Measurements from ENCODE around the gene DPF3. TPM values are rescaled to one million over a fixed set of nuclear protein-coding genes. Genes with fewer than 3 reads are reported as not detected.

Gene DPF3
- total RNA-seq, 6 experiments from 2014 or later: 1.2 to 5.7 (median 2.9) TPM

- Histone ChIP-seq H3K4me3 (no peak overlapping the region), H3K36me3 (no peaks in the 10 kb centered on the region), H3K27me3 (no peaks in the 10 kb centered on the region), H3K9me3 (no peaks in the 10 kb centered on the region), H3K4me1 (peaks cover 0 to 12% (median 3%) of the 10 kb centered on the region in 4 donors), H3K27ac (no peak overlapping the region)
- ATAC-seq (no peak), DNase-seq (no peak)
- intact Hi-C loops (cut with DNase I): no loop called here
- WGBS (ENCODE audit: insufficient coverage, low coverage, low lambda C conversion rate, missing lambda C conversion rate): 72% methylated on average over 16 of the region's 16 CpGs
- no peak for TF ChIP-seq POLR2A (IDR thresholded peaks at IDR 0.05)
- no peak for TF ChIP-seq CTCF (IDR thresholded peaks at IDR 0.05)
These were observed 62.9 kb downstream of the DPF3 start for GRCh38 chr14:72830786-72831594.

DNA sequence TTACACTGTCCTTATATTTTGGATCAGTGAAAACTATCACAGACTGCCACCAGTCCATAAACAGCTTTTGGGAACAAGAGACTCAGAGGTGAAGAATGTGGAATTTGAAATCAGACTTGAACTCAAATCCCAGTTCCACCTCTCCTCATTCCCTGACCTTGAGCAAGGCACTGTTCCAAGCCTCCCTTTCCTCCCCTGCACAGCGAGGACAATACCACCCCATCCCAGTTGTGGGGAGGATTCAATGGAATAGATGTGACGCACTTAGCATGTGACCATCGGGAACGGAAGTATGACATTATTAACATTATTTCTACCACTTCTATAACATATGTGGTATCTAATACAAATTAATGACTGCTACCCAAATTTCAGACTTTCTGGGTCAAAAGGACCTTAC, 63.5 kb downstream of the DPF3 start:
- no peak overlapping the region for H3K4me3 ChIP-seq
- H3K27me3 ChIP-seq: no peaks in the 10 kb centered on the region
- no peaks in the 10 kb centered on the region for H3K9me3 ChIP-seq
- peaks cover 0 to 12% (median 3%) of the 10 kb centered on the region in 4 donors for H3K4me1 ChIP-seq
- WGBS (ENCODE audit: insufficient coverage, low coverage, low lambda C conversion rate, missing lambda C conversion rate): 83% methylated on average over 4 of the region's 4 CpGs
- no peak for TF ChIP-seq CTCF (IDR thresholded peaks at IDR 0.05)
- TF ChIP-seq POLR2A (IDR thresholded peaks at IDR 0.05): no peak
- ATAC-seq (no peak), DNase-seq (no peak)
- no peaks in the 10 kb centered on the region for H3K36me3 ChIP-seq
- no peak overlapping the region for H3K27ac ChIP-seq
- intact Hi-C loops (cut with DNase I): no loop called here

DNA sequence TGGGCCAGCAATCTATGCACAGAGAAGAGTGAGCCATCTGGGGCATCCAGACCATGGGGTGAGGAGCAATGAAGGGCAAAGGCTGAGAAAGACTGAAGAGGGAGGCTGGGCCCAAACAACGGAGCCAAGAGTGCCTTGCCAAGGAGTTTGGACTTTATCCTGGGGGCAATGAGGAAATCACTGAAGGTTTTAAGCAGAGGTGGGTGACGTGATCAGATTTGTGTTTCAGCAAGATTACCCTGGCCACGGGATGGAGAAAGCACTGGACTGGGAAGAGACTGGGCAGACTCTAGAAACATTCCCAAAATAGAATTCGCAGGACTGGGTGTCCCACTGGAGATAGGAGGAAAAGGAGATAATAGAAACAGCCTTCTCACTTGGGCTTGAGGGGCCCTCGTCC, 65.3 kb downstream of the DPF3 start:
- Histone ChIP-seq H3K36me3 (no peaks in the 10 kb centered on the region), H3K9me3 (no peaks in the 10 kb centered on the region), H3K4me3 (no peak overlapping the region), H3K27me3 (no peaks in the 10 kb centered on the region), H3K4me1 (peaks cover 0 to 12% (median 3%) of the 10 kb centered on the region in 4 donors), H3K27ac (peak overlapping the region; percentile 74 to 92 (median 91))
- ATAC-seq (peak; percentile 93 to 97 (median 96)), DNase-seq (peak; percentile 53 to 89 (median 68))
- no peak for TF ChIP-seq CTCF (IDR thresholded peaks at IDR 0.05)
- TF ChIP-seq POLR2A (IDR thresholded peaks at IDR 0.05): no peak
- intact Hi-C loops (cut with DNase I): no loop called here
- 31% methylated on average over 4 of the region's 5 CpGs for WGBS (ENCODE audit: insufficient coverage, low coverage, low lambda C conversion rate, missing lambda C conversion rate)

DNA sequence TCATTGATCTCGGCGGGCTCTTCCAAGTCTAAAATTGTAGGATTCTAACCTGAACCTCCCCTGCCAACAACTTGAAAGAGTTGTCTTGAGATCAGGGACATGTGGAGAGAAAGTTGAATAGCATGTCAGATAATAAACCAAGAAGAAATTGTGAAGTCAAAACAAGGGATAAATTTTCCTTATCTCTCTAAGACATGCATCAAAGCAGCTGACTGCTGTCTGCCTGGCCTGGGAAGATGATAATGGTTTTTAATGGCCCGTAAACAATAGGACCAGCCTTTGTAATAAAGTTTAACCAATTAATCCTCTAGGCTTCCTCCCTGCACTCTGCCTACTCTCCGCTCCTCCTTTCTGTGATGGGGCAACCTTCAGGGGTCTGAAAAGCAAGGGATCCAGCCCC, 67.9 kb downstream of the DPF3 start:
- no peak for TF ChIP-seq CTCF (IDR thresholded peaks at IDR 0.05)
- TF ChIP-seq POLR2A (IDR thresholded peaks at IDR 0.05): no peak
- Histone ChIP-seq H3K36me3 (no peaks in the 10 kb centered on the region), H3K4me3 (no peak overlapping the region), H3K27me3 (no peaks in the 10 kb centered on the region), H3K9me3 (no peaks in the 10 kb centered on the region), H3K4me1 (peaks cover 0 to 12% (median 3%) of the 10 kb centered on the region in 4 donors), H3K27ac (no peak overlapping the region)
- intact Hi-C loops (cut with DNase I): no loop called here
- ATAC-seq (no peak), DNase-seq (no peak)
- 95% methylated on average over 4 of the region's 4 CpGs for WGBS (ENCODE audit: insufficient coverage, low coverage, low lambda C conversion rate, missing lambda C conversion rate)

Measured in right lobe of liver (tissue), 6 donors.